Gastrocnemius medialis (tissue), 4 donors: Measurements from ENCODE around the gene DUSP22. TPM values are rescaled to one million over a fixed set of nuclear protein-coding genes. Genes with fewer than 3 reads are reported as not detected.

Source experiments
- ATAC-seq, 2 donors: fragments of 150-250 bp; one replicate each; pipeline ENCODE4 v1.9.1; 2016
- DNase-seq, 2 donors: peaks; one replicate each; pipeline ENCODE4 v3.0.0-alpha.2; 2019
- H3K27ac ChIP-seq, 4 donors: fragments of 200-600 bp; sonication (generic); 1 replicate in 1 of 4; 2 replicates in 3 of 4; pipeline ENCODE4 v1.5.1; 2016 to 2018; ENCODE audit warnings: mild to moderate bottlenecking in 2 of 4, moderate library complexity in 1 of 4
- H3K27me3 ChIP-seq, 3 donors: fragments of 200-600 bp; sonication (generic) in 2 of 3; 1 replicate in 1 of 3; 2 replicates in 2 of 3; pipeline versions ENCODE4 v1.5.1 to v1.6.0; 2016 to 2019; ENCODE audit warnings: mild to moderate bottlenecking in 1 of 3, moderate library complexity in 1 of 3
- H3K36me3 ChIP-seq, 2 donors: fragments of 200-600 bp; sonication (generic) in 1 of 2; one replicate each; pipeline ENCODE4 v1.5.1; 2017 to 2018
- H3K4me1 ChIP-seq, 2 donors: fragments of 200-600 bp; sonication (generic) in 1 of 2; one replicate each; pipeline ENCODE4 v1.5.1; 2016 to 2017; ENCODE audit warnings: mild to moderate bottlenecking in 2 of 2
- H3K4me3 ChIP-seq, 4 donors: fragments of 200-600 bp; sonication (generic) in 3 of 4; 1 replicate in 1 of 4; 2 replicates in 3 of 4; pipeline ENCODE4 v1.5.1; 2016 to 2019; ENCODE audit warnings: mild to moderate bottlenecking in 2 of 4
- H3K9me3 ChIP-seq, 3 donors: fragments of 200-600 bp; sonication (generic) in 2 of 3; 1 replicate in 1 of 3; 2 replicates in 2 of 3; pipeline ENCODE4 v1.5.1; 2016 to 2019
- CTCF ChIP-seq, 5 experiments: fragments of 450-650 bp in 3 of 5; fragments of 200-600 bp in 2 of 5; sonication (generic) in 2 of 5; IDR thresholded peaks in 4 of 5; conservative IDR thresholded peaks in 1 of 5; 1 replicate in 4 of 5; 2 replicates in 1 of 5; pipeline ENCODE4 v1.5.1; 2016 to 2019; ENCODE audit warnings: antibody characterized with exemption in 5 of 5, mild to moderate bottlenecking in 3 of 5, moderate library complexity in 3 of 5
- POLR2A ChIP-seq, 2 donors: fragments of 450-650 bp; IDR thresholded peaks; one replicate each; pipeline ENCODE4 v1.6.1; 2017; ENCODE audit warnings: antibody characterized with exemption in 2 of 2, mild to moderate bottlenecking in 2 of 2, moderate library complexity in 2 of 2
- in situ Hi-C, 4 donors: fragments of 200-750 bp; cut with MboI; loops; one replicate each; pipeline versions ENCODE4 v1.15.0 to v1.8.0; 2017; ENCODE audit warnings: low sequenced_read_pairs in 4 of 4
- intact Hi-C: fragments of 100-400 bp; cut with DNase I; formaldehyde crosslinking; loops from one replicate; pipeline ENCODE4 v1.15.1; 2023; ENCODE audit warnings: low total_unique reads
- total RNA-seq, 4 donors: library from RNA; depleted of rRNA; stranded (reverse); fragments of >200 nt; gene quantifications; one replicate each; pipeline versions ENCODE4 v1.1.0 to v1.2.3, GENCODE V29; 2016

DUSP22 gene
- total RNA-seq, 4 donors from 2014 or later: 53.4 to 70.7 (median 61.3) TPM

GRCh38 chr6:389143-389542 is 96.9 kb downstream of the DUSP22 start:
- H3K27me3 ChIP-seq: peaks cover 62 to 75% (median 71%) of the 10 kb centered on the region in 3 donors
- no peak for TF ChIP-seq CTCF (IDR thresholded peaks at IDR 0.05 in 4 of 5, conservative IDR thresholded peaks at IDR 0.05 in 1 of 5)
- TF ChIP-seq POLR2A (IDR thresholded peaks at IDR 0.05): no peak
- peaks cover 5 to 20% of the 10 kb centered on the region in 2 donors for H3K4me1 ChIP-seq
- H3K27ac ChIP-seq: no peak overlapping the region
- H3K9me3 ChIP-seq: no peaks in the 10 kb centered on the region
- in situ Hi-C loops (no loop called here), intact Hi-C loops (no loop called here)
- H3K4me3 ChIP-seq: no peak overlapping the region
- DNase-seq: no peak
- ATAC-seq: no peak
- H3K36me3 ChIP-seq: no peaks in the 10 kb centered on the region

- Histone ChIP-seq H3K27me3 (peaks cover 65 to 79% (median 76%) of the 10 kb centered on the region in 3 donors), H3K27ac (no peak overlapping the region), H3K4me3 (no peak overlapping the region), H3K4me1 (peaks cover 5 to 20% of the 10 kb centered on the region in 2 donors), H3K9me3 (no peaks in the 10 kb centered on the region), H3K36me3 (no peaks in the 10 kb centered on the region)
- TF ChIP-seq CTCF (IDR thresholded peaks at IDR 0.05 in 4 of 5, conservative IDR thresholded peaks at IDR 0.05 in 1 of 5): no peak
- TF ChIP-seq POLR2A (IDR thresholded peaks at IDR 0.05): no peak
- in situ Hi-C loops: no loop called here
- DNase-seq (no peak), ATAC-seq (no peak)
- intact Hi-C loops: no loop called here
Observed at GRCh38 chr6:389622-390021, 97.3 kb downstream of the DUSP22 start.

- no peak for ATAC-seq
- H3K4me3 ChIP-seq: peak overlapping the region; percentile 9 to 45 (median 40)
- no peaks in the 10 kb centered on the region for H3K36me3 ChIP-seq
- in situ Hi-C loops (no loop called here), intact Hi-C loops (no loop called here)
- H3K27ac ChIP-seq: no peak overlapping the region
- H3K9me3 ChIP-seq: no peaks in the 10 kb centered on the region
- H3K4me1 ChIP-seq: peaks cover 5 to 20% of the 10 kb centered on the region in 2 donors
- peaks cover 77 to 83% (median 81%) of the 10 kb centered on the region in 3 donors for H3K27me3 ChIP-seq
- DNase-seq: no peak
- TF ChIP-seq CTCF (IDR thresholded peaks at IDR 0.05 in 4 of 5, conservative IDR thresholded peaks at IDR 0.05 in 1 of 5) (no peak), POLR2A (IDR thresholded peaks at IDR 0.05) (no peak)
Observed at GRCh38 chr6:390914-391558, 98.7 kb downstream of the DUSP22 start.

- H3K27ac ChIP-seq: no peak within 1 kb of the TSS
- DNase-seq: no peak
- ATAC-seq: no peak
- H3K4me1 ChIP-seq: peaks cover 5 to 20% of the 10 kb centered on the region in 2 donors
- H3K27me3 ChIP-seq: peaks cover 70 to 79% (median 76%) of the 10 kb centered on the region in 3 donors
- no peak for TF ChIP-seq POLR2A (IDR thresholded peaks at IDR 0.05)
- TF ChIP-seq CTCF (IDR thresholded peaks at IDR 0.05 in 4 of 5, conservative IDR thresholded peaks at IDR 0.05 in 1 of 5): no peak
- H3K9me3 ChIP-seq: no peaks in the 10 kb centered on the region
- intact Hi-C loops (no loop called here), in situ Hi-C loops (no loop called here)
- H3K4me3 ChIP-seq: peak within 1 kb of the TSS; percentile 31 to 49 (median 42)
- H3K36me3 ChIP-seq: no peaks in the 10 kb centered on the region
Observed at GRCh38 chr6:391559-392440, 99.5 kb downstream of the DUSP22 start, which contains the start of gene IRF4. Gene IRF4, plus strand, starts transcription at chr6:391752. Its CDS starts 1,401 bp downstream, at chr6:393153.
